Fibroblast of peridontal ligament (primary cell): ENCODE measurements around the gene GIMD1.
"Not testable (repeated sequence)": the region's sequence is repeated elsewhere in the genome, so short reads cannot be mapped to it uniquely, and the experiment has no call there.

Experiments used
- DNase-seq: peaks from one replicate; pipeline ENCODE4 v3.0.0-alpha.2; 2010; ENCODE audit errors: extremely low read depth

Gene GIMD1

DNA sequence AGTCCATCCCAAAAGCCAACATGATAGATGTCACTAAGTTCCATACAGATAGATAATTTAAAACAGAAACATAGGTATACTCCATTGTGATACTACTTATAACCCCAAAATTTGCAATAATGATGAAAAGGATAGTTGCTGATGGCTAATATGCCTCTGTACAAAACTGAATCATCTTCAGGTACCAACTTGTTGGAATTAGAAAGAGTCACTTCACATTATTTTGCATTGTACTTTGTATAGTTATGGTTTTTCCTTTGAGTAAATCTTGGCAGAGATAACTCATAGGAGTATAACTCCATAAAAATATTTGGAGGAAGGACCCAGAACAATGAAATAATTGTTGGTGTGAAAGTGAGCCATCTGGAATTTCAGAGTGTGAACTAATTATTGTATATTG, 17.6 kb downstream of the GIMD1 start:
- no peak for DNase-seq

DNA sequence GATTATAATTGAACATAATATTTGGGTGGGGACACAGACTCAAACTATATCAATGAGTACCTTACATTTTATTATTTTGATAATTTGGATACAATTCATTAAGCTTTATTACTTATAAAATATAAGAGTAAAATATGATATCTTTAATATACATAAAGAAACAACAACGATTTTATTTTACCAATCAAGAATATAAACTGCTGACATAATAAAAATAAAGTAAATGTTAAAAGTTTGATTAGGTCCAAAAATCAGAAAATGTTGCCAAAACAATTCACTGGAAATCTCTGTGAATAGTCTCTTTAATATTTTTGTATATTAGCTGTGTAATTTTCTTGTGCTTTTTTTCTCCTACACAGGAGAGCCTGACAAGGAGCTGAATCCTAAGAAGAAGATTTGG, 21.4 kb downstream of the GIMD1 start:
- DNase-seq, result no peak

DNA sequence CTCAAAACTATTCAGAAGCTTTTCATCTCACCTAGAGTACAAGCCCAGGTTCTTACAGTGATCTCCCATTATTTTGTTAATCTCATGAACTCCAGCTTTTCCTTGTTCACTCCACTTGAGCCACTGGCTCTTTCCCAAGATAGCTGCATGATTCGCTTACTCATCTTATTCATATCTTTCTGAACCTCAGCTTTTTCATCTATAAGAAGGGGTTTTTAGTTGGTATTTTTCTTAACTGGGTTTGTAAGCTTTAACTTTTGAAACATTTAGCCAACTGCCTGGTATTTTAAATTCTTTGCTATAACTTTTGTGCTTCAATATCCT, 24.0 kb downstream of the GIMD1 start:
- peak; percentile 63 for DNase-seq

- no peak for DNase-seq
Observed at GRCh38 chr4:106343865-106344646, 24.5 kb downstream of the GIMD1 start.

GRCh38 chr4:106340774-106341173, 27.8 kb downstream of the GIMD1 start:
- no peak for DNase-seq

GRCh38 chr4:106339431-106339830, 29.1 kb downstream of the GIMD1 start:
- DNase-seq, result no peak

- no peak for DNase-seq
Observed at GRCh38 chr4:106338671-106339070, 29.9 kb downstream of the GIMD1 start.

DNA sequence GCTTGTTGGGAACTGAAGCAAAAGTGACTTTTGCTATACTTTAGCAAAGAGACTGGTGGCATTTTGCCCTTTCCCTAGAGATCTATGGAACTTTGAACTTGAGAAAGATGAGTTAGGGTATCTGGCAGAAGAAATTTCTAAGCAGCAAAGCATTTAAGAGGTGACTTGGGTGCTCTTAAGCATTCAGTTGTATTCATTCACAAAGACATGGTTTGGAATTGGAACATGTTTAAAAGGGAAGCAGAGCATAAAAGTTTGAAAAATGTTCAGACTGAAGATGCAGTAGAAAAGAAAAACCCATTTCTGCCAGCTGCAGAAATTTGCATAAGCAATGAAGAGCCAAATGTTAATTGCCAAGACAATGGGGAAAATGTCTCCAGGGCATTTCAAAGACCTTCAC, 30.7 kb downstream of the GIMD1 start:
- no peak for DNase-seq

- no peak for DNase-seq
Observed at GRCh38 chr4:106336618-106337017, 32.0 kb downstream of the GIMD1 start.

DNA sequence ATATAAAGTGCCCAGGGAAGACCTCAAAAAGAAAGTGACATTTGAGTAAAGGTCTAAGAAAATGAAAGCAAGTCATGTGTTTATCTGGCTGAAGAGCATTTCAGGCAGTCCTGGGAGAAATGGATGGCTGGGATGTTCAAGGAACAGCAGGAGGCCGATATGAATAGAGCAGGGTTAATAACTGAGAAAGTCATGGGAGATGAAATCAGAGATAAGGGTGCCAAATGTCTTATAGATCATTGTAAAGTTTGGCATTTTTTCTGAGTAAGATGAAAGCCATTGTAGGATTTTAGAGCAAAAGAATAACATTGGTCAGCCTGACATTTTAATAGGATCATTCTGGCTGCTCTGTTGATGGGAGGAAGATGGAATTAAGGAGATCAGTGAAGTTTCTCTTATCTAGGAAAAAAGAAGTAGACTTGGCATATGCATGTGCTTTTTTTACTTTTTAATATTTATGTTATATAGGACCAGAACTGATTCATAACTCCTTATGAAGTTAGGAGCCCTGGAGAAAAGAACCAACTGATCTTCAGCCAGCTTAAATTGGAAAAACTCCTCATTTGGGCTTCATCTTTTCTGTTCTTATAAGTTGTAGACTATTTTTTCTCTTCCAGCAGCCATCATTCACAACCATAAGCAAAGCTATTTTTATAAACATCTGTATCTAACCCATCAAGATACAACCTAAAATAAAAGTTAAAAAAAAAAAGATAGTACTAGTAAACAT, 33.7 kb downstream of the GIMD1 start:
- no peak for DNase-seq

DNA sequence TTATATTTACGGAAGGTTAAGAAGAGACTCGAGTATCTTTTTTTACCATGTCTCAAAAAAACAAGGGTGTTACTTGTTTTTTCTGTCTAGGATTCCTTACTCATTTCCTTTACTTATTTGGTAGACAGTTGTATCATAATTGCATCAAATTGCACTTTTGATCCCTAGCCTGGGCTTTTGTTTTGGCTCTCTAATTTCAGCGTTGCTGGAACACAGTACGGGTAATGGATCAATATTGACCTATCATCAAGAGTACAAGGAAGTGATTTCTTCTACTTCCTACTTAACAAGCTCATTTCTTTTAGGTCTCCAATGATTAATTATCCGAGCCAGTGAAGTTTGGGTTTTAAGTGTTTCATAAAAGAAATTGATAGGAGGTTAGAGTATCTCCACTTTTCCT, 35.4 kb downstream of the GIMD1 start:
- no peak for DNase-seq

- DNase-seq, result peak; percentile 70
Observed at GRCh38 chr4:106329041-106329618, 39.4 kb downstream of the GIMD1 start.

- no peak for DNase-seq
Observed at GRCh38 chr4:106325800-106326199, 42.8 kb downstream of the GIMD1 start.

- no peak for DNase-seq
Observed at GRCh38 chr4:106323119-106323518, 45.5 kb downstream of the GIMD1 start.

GRCh38 chr4:106321814-106322213, 46.8 kb downstream of the GIMD1 start:
- not testable (repeated sequence) for DNase-seq

GRCh38 chr4:106321168-106321567, 47.4 kb downstream of the GIMD1 start:
- DNase-seq, result not testable (repeated sequence)

DNA sequence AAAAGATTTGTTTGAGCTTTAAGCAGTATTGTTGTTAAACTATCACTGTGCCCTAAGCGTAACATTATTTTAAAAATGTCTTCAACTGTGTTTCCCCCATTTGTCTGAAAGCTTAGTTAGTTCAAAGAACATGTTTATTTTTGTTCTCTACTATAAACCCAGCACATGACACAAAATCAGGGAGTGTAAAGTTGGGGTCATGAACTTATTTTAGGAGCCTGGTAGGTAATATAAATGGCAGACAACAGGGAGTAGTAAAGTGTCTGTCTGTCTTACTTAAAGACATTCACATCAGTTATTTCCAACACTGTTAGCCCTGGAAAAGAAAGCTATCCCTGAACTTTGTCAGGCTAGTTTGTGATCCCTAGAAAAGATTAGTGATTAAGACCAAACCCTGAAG, 48.3 kb downstream of the GIMD1 start:
- DNase-seq, result no peak

DNA sequence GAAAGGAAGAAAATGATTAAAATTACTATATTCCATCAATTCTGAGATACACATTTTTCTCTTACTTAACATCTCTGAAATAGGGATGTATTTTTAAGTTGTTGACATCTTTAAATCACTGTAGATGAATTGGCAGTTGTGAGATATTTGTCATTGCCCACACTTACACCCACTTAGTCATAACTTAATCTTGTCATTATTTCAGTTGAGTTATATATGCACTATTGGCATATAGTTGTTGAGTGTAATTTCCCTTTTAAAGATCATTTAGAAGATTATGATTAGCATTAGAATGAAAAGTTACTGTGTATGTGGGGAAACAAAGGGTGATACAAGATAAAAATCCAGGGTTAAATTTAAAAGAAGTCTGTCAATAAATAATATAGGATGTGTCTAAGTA, 50.1 kb downstream of the GIMD1 start:
- DNase-seq, result no peak

DNA sequence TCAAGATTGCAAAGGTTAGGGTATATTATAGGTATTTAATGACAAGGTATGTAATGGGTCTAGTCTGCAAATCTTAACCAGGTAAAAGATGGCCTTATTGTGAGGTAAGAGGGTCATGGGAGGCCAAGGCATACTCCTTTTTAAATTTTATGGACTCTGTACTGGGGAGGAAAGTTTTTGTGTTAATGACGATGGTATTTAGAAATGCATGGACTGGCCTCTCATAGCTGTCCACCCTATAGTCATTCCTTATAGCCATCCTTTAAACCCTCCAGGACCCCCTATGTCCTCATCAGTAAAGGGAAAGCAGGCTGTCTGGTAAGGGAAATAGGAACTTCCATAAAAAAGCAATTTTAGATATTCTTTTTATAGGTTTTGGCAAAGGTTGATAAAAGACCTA, 50.8 kb downstream of the GIMD1 start:
- no peak for DNase-seq

- no peak for DNase-seq
Observed at GRCh38 chr4:106316773-106317409, 51.7 kb downstream of the GIMD1 start.

GRCh38 chr4:106315968-106316772, 52.4 kb downstream of the GIMD1 start, which contains the start of the genes AIMP1 and TBCK:
TSS of gene AIMP1 (plus strand) at chr4:106316550. CDS start at chr4:106325010, 8,460 bp downstream.
TSS of gene TBCK (minus strand) at chr4:106316209. CDS start at chr4:106308960, 7,249 bp downstream.
- peak; percentile 94 for DNase-seq
